HG02840 (cell line): ENCODE measurements around the gene MMP14.
"Not testable (repeated sequence)": the region's sequence is repeated elsewhere in the genome, so short reads cannot be mapped to it uniquely, and the experiment has no call there.

Experiments
- ATAC-seq: cut with Tn5 transposase; IDR thresholded peaks from one replicate; pipeline ENCODE4 v1.9.1; 2021; ENCODE audit warnings: mild to moderate bottlenecking, moderate library complexity, moderate number of reproducible peaks; ENCODE audit not compliant: unreplicated experiment, low FRiP score

MMP14 gene

GRCh38 chr14:22836301-22837113, at the start of gene MMP14:
TSS of gene MMP14 (plus strand) at chr14:22836585. CDS start at chr14:22836818, 233 bp downstream.
- no peak for ATAC-seq

- ATAC-seq = no peak
These were observed 49.7 kb upstream of the MMP14 start for GRCh38 chr14:22786685-22787084.

DNA sequence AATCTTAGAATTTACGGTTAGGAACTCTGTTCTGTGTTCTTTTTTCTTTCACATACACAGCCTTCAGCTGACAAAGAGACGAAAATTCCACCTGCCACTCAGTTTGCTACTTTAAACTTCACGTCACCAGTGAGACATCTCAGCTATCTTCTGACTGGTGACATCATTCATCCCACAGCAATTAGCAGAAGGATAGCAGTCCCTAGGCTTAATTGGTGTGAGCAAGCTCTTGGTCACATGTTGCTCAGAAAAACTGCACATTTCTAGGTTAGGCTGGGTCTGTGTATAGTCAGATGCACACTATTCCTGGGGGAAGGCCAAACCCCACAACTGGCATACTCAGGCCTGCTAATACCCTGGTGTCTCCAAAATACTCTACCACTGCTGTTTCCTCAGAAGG, 45.1 kb upstream of the MMP14 start:
- ATAC-seq = no peak

DNA sequence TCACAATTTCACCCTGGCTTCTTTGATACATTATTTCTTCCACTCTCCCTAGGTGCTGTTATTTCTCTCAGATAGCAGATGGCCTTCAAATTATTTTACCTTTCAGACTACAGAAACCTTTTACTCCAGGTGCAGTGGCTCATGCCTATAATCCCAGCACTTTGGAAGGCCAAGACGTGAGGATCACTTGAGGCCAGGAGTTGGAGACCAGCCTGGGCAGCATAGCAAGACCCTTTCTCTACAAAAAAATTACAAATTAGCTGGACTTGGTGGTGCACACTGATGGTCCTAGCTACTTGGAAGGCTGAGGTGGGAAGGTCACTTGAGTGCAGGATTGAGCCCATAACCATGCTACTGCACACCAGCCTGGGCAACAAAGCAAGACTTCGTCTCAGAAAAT, 44.2 kb upstream of the MMP14 start:
- ATAC-seq = no peak

DNA sequence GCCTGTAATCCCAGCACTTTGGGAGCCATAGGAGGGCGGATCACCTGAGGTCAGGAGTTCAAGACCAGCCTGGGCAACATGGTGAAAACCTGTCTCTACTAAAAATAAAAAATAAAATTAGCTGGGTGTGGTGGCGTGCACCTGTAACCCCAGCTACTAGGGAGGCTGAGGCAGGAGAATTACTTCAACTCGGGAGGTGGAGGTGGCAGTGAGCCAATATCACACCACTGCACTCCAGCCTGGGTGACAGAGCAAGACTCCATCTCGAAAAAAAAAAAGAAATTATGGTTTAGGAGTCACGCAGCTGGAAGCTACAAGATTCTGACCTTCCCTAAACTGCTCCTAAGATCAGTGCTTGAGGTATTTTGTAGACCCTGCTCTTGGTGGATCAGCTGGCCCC, 42.8 kb upstream of the MMP14 start:
- not testable (repeated sequence) for ATAC-seq

DNA sequence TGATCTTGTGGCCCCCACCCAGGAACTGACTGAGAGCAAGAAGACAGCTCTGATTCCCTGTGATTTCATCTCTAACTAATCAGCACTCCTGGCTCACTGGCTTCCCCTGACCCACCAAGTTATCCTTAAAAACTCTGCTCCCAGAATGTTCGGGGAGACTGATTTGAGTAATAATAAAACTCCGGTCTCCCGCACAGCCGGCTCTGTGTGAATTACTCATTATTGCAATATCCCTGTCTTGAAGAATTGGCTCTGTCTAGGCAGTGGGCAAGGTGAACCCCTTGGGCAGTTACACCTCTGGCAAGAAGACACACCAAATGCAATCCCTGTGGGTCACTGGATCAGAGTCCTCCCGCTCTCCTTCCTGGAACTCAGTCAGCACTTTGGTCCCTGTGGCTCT, 42.4 kb upstream of the MMP14 start:
- ATAC-seq = no peak

GRCh38 chr14:22794551-22794951, 41.8 kb upstream of the MMP14 start:
- ATAC-seq = no peak

- no peak for ATAC-seq
These were observed 40.2 kb upstream of the MMP14 start for GRCh38 chr14:22796087-22796707.

GRCh38 chr14:22797017-22797917, 39.1 kb upstream of the MMP14 start:
- no peak for ATAC-seq

GRCh38 chr14:22798528-22798927, 37.9 kb upstream of the MMP14 start:
- ATAC-seq = no peak

DNA sequence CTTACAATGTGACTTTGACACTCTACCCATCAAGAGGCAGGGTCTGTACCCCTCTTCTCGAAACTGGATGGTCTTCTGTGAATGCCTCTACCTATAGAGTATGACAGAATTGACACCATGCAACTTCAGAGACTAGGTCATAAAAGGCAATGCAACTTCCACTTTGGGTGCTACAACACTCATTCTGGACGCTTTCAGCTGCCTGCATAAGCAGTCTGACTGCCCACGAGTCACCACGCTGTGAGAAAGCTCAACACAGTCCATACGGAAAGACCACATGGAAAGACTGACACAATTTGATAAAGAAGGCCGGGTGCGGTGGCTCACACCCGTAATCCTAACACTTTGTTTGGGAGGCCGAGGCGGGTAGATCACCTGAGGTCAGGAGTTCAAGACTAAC, 36.0 kb upstream of the MMP14 start:
- no peak for ATAC-seq

- ATAC-seq = no peak
These were observed 34.7 kb upstream of the MMP14 start for GRCh38 chr14:22801716-22802115.

DNA sequence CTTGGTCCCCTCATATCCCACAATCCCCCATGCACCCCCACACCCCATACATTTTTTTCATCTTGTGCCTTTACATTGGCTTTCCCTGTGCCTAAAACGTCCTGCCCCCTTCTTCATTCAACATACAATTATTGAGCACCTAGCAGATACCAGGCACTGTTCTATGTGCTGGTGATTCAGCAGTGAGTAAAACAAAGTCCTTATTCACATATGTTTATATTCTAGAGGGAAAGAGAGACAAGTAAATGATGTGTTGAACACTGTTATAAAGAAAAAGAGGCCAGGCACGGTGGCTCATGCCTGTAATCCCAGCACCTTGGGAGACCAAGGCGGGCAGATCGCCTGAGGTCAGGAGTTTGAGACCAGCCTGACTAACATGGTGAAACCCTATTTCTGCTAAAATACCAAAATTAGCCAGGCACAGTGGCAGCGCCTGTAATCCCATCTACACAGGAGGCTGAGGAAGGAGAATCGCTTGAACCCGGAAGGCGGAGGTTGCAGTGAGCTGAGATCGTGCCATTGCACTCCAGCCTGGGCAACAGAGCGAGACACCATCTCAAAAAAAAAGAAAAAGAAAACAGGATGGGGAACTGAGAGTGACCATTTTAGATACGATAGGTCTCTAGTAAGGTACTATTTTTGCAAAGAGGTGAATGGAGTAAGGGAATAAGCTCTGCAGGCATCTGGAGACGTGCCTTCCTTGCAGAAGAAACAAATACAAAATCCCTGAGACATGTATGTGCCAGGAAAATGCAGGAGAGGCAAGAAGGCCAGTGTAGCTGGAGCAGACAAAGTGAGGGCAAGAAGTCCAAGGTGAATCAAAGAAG, 33.3 kb upstream of the MMP14 start:
- peak; percentile 52 for ATAC-seq

DNA sequence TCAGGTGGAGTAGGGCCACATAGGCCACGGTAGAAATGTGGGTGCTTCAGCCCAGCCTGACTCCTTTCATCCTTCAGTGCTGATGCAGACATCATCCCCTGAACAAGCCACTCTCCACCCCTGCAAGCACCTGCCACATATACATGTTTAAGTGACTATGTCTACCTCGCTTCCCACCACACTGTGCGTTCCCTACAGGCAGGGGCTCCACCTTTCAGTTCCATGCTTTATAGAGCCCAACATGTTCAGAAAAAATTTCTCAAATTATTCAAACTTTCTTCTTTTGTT, 32.8 kb upstream of the MMP14 start:
- peak; percentile 34 for ATAC-seq

DNA sequence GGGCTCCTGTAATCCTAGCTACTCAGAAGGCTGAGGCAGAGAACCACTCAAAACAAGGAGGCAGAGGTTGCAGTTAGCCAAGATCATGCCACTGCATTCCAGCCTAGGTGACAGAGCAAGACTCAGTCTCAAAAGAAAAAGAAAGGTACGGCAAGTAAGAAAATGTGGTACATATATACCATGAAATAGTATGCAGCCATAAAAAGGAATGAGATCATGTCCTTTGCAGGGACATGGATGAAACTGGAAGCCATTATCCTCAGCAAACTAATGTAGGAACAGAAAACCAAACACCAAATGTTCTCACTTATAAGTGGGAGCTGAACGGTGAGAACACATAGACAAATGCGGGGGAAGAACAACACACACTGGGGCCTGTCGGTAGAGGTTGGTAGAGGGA, 31.1 kb upstream of the MMP14 start:
- not testable (repeated sequence) for ATAC-seq

DNA sequence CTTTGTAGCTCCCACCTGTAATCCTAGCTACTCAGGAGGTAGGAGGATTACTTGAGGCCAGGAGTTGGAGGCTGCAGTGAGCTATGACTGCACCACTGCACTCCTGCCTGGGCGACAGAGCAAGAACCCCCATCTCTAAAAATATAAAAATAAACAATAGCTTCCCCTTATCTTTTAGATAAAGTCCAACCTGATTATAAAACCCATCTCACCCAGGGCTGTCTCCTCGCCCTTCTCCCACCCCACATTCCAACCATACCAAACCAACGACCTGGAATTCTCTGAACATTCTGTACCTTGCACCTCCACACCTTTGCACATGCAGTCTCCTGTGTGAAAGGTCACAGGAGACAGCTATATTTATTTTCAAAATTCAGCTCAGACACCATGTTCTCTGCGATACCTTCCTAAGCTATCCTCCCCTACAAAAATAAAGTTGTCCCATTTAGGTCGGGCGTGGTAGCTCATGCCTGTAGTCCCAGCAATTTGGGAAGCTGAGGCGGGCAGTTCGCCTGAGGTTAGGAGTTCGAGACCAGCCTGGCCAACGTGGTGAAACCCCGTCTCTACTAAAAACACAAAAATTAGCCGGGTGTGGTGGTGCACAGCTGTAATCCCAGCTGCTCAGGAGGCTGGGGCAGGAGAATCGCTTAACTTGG, 28.8 kb upstream of the MMP14 start:
- no peak for ATAC-seq

DNA sequence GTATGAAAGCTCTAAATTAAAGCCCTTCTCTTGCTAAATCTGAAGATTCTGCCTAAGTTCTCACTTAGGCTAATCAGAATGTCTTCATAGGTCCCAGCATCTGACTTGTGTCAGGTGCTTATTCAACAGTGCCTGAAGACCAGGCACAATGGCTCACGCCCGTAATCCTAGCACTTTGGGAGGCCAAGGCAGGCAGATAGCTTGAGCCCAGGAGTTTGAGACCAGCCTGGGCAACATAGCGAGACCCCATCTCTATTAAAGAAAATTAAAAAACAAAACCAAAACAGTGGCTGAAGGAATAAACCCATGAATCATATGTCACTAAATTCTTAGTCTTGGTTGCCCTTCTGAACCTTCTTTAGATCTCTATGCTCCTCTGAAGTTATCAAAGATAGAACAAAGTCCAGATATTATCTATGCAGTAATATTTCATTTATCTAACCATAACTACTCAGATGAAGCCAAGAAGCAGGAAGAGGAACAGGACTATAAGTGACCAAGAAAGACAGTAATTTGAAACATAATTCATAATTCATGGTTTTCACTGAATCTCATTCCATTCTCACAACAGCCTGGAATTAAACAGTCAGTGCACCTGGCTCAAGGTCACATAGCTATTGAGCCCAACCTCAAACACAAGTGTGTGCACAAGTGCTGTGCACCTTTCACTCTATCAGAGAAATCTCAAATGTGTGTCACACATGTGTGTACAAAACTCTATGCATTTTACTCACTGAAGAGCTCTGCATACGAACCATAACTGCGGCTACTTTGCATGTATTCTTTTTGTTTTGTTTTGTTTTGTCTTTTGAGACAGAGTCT, 27.8 kb upstream of the MMP14 start:
- no peak for ATAC-seq

GRCh38 chr14:22811722-22812121, 24.7 kb upstream of the MMP14 start:
- no peak for ATAC-seq

- no peak for ATAC-seq
These were observed 23.6 kb upstream of the MMP14 start for GRCh38 chr14:22812744-22813143.
